Ascending aorta (tissue), 2 donors: ENCODE measurements around the gene IMMP2L. TPM values are rescaled to one million over a fixed set of nuclear protein-coding genes. Genes with fewer than 3 reads are reported as not detected.

Source experiments
- DNase-seq, 2 donors: peaks; one replicate each; pipeline ENCODE4 v3.0.0-alpha.2; 2019; ENCODE audit warnings: low spot score in 2 of 2
- H3K27ac ChIP-seq, 2 donors: fragments of 200-600 bp; sonication (generic); one replicate each; pipeline ENCODE4 v1.5.1; 2016 to 2017; ENCODE audit warnings: mild to moderate bottlenecking in 1 of 2
- H3K27me3 ChIP-seq: fragments of 200-600 bp; sonication (generic); one replicate; pipeline ENCODE4 v1.5.1; 2017
- H3K36me3 ChIP-seq, 2 donors: fragments of 200-600 bp; sonication (generic); one replicate each; pipeline ENCODE4 v1.5.1; 2016
- H3K4me1 ChIP-seq, 2 donors: fragments of 200-600 bp; sonication (generic); one replicate each; pipeline ENCODE4 v1.5.1; 2016 to 2017; ENCODE audit warnings: mild to moderate bottlenecking in 1 of 2
- H3K4me3 ChIP-seq, 2 donors: fragments of 200-600 bp; sonication (generic); one replicate each; pipeline ENCODE4 v1.5.1; 2016 to 2017; ENCODE audit warnings: mild to moderate bottlenecking in 1 of 2
- H3K9me3 ChIP-seq, 2 donors: fragments of 200-600 bp; sonication (generic); one replicate each; pipeline ENCODE4 v1.5.1; 2016
- intact Hi-C: fragments of 100-400 bp; cut with DNase I; formaldehyde crosslinking; loops from one replicate; pipeline ENCODE4 v1.15.1; 2023
- total RNA-seq: library from RNA; depleted of rRNA; stranded (reverse); fragments of >200 nt; gene quantifications from one replicate; pipeline ENCODE4 v1.1.0, GENCODE V29; 2016
- TF ChIP-seq, protein P1 (sequence below), 3 experiments: fragments of 200-600 bp in 2 of 3; fragments of 450-650 bp in 1 of 3; sonication (generic) in 2 of 3; IDR thresholded peaks; one replicate each; pipeline ENCODE4 v1.5.1; 2016 to 2019; ENCODE audit warnings: antibody characterized with exemption in 3 of 3, mild to moderate bottlenecking in 1 of 3, moderate library complexity in 1 of 3

IMMP2L gene
- total RNA-seq, 1 donor from 2014 or later: 143 TPM

DNA sequence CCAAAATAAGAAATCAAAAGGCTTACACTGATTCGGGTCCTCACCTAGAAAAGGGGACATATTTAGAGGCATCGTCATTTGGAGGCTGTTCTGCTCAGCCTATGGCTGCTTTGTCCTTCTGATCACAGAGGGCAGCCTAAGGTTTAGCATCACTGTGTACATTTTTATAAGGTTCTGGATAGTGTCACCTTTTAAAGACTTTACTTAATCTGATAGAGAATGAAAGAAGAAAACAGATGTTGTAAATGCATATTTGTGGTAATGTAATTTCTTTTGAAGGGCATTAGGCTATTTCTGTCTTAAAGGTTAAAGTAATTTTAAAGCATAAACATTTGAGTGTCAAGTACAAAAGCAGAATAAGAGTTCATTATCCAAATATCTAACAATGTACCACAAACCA lies 916.7 kb downstream of the IMMP2L start:
- H3K4me3 ChIP-seq: no peak overlapping the region
- intact Hi-C loops: no loop called here
- H3K36me3 ChIP-seq: no peaks in the 10 kb centered on the region
- H3K9me3 ChIP-seq: no peaks in the 10 kb centered on the region
- H3K27me3 ChIP-seq: no peaks in the 10 kb centered on the region
- H3K4me1 ChIP-seq: no peaks in the 10 kb centered on the region
- no peak for DNase-seq
- TF ChIP-seq, protein P1, sequence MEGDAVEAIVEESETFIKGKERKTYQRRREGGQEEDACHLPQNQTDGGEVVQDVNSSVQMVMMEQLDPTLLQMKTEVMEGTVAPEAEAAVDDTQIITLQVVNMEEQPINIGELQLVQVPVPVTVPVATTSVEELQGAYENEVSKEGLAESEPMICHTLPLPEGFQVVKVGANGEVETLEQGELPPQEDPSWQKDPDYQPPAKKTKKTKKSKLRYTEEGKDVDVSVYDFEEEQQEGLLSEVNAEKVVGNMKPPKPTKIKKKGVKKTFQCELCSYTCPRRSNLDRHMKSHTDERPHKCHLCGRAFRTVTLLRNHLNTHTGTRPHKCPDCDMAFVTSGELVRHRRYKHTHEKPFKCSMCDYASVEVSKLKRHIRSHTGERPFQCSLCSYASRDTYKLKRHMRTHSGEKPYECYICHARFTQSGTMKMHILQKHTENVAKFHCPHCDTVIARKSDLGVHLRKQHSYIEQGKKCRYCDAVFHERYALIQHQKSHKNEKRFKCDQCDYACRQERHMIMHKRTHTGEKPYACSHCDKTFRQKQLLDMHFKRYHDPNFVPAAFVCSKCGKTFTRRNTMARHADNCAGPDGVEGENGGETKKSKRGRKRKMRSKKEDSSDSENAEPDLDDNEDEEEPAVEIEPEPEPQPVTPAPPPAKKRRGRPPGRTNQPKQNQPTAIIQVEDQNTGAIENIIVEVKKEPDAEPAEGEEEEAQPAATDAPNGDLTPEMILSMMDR (IDR thresholded peaks at IDR 0.05): no peak
- no peak overlapping the region for H3K27ac ChIP-seq

DNA sequence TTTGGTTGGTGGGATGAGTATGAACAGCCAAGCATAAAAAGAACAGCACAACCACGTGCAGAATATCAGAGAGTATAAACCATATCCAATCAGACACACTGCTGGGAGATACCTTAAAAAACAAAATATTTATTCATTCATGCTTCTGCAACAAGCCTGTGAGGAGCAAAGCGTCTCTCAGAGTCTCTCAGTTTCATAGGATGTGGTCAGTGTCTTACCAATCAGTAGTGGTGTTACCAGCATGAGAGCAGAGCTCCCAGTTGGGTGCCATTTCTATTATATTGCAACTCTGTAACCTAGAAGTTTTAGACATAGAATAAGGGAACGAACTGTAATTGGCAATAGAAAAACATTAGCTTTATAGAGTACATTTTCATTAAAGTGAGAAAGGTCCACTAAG lies 917.2 kb downstream of the IMMP2L start:
- no peak for DNase-seq
- intact Hi-C loops: no loop called here
- no peak overlapping the region for H3K27ac ChIP-seq
- H3K4me3 ChIP-seq: no peak overlapping the region
- H3K36me3 ChIP-seq: no peaks in the 10 kb centered on the region
- no peaks in the 10 kb centered on the region for H3K27me3 ChIP-seq
- TF ChIP-seq, protein P1 (IDR thresholded peaks at IDR 0.05): no peak
- H3K4me1 ChIP-seq: no peaks in the 10 kb centered on the region
- H3K9me3 ChIP-seq: no peaks in the 10 kb centered on the region

DNA sequence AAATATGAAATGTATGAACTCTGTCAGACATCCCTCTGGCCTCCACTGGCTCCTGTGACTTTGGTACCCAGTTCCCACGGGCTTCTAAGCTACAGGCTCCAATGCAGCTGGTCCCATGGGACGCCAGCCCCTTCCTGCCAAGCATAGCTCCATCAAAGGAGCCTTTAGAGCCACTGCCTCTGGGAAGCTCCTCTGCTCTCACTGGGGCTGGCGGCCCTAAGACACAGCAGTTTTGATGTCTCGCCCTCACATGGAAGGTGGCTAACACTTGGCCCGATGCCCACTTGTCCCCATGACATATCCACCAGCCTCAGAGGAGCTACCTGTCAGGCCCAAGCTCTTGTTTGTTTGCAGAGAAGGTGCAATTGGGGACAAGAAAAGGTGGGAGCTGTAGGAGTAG lies 925.0 kb downstream of the IMMP2L start:
- no peaks in the 10 kb centered on the region for H3K27me3 ChIP-seq
- intact Hi-C loops: no loop called here
- H3K4me3 ChIP-seq: no peak overlapping the region
- no peak for DNase-seq
- peaks cover 0 to 5% of the 10 kb centered on the region in 2 donors for H3K9me3 ChIP-seq
- H3K27ac ChIP-seq: no peak overlapping the region
- H3K36me3 ChIP-seq: no peaks in the 10 kb centered on the region
- H3K4me1 ChIP-seq: no peaks in the 10 kb centered on the region
- TF ChIP-seq, protein P1 (IDR thresholded peaks at IDR 0.05): no peak

DNA sequence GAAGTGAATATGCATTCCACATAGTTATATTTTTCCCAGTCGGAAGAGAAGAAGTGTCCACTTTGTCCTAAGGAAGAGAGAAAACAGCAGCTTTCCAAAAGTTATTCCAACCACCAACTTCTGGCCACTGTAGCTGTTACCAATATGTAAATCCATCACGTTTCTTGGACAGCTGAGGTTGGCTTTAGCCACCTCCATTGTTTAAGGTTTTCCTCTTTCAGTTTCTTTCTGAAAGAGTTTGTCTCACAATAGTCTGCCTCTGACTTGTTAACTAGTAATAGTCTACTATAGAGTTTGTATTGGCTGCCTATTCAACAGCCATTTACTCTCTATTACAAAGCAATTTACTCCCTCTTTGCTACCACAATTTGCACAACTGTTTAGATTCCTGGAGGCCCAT lies 929.0 kb downstream of the IMMP2L start:
- no peaks in the 10 kb centered on the region for H3K4me1 ChIP-seq
- H3K36me3 ChIP-seq: no peaks in the 10 kb centered on the region
- intact Hi-C loops: no loop called here
- no peak overlapping the region for H3K27ac ChIP-seq
- no peak overlapping the region for H3K4me3 ChIP-seq
- no peak for DNase-seq
- TF ChIP-seq, protein P1 (IDR thresholded peaks at IDR 0.05): no peak
- peaks cover 0 to 5% of the 10 kb centered on the region in 2 donors for H3K9me3 ChIP-seq
- H3K27me3 ChIP-seq: no peaks in the 10 kb centered on the region

DNA sequence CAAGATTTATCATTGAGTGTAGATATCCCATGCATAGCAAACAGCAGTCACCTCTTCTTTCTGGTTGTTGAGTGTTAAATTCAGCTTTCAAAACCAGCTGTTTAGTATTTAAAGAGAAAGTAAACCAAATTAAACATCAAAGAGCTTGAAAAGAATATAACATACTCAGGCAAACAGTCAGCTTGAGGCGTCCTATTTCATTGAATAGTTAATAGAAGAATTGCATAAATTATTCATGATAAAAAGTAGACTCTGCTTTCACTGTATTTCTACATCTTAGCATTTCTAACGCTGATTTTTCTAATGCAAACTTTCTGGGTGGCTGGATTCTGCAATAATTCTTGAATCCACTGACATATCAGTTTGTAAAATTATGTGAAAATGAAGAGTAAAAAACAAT lies 935.9 kb downstream of the IMMP2L start:
- DNase-seq: no peak
- intact Hi-C loops: no loop called here
- H3K9me3 ChIP-seq: no peaks in the 10 kb centered on the region
- no peak overlapping the region for H3K4me3 ChIP-seq
- H3K27me3 ChIP-seq: no peaks in the 10 kb centered on the region
- TF ChIP-seq, protein P1 (IDR thresholded peaks at IDR 0.05): no peak
- no peak overlapping the region for H3K27ac ChIP-seq
- no peaks in the 10 kb centered on the region for H3K36me3 ChIP-seq
- no peaks in the 10 kb centered on the region for H3K4me1 ChIP-seq

DNA sequence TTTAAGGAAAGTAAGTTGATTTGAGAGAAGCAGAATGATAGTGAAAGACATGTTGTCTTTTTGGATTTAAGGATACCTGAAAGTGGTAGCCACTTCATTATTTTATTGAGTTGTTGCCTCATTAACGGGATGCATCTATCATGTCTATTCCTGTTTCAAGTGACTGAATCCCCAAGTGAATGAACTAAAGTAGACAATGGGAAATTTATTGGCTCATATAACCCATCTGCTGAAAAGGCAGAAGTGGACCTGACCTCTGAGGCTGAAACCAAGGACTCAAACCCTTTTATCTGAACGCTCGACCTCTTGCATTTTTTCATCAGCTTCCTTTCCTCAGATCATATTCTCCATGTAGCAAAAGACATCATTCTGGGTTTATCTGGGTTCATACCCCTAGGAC lies 937.0 kb downstream of the IMMP2L start:
- H3K27ac ChIP-seq: no peak overlapping the region
- intact Hi-C loops: no loop called here
- H3K4me1 ChIP-seq: no peaks in the 10 kb centered on the region

More for the DNA sequence above, 937.0 kb downstream of the IMMP2L start:
- Histone ChIP-seq H3K9me3 (no peaks in the 10 kb centered on the region), H3K27me3 (no peaks in the 10 kb centered on the region), H3K36me3 (no peaks in the 10 kb centered on the region), H3K4me3 (no peak overlapping the region)
- TF ChIP-seq, protein P1 (IDR thresholded peaks at IDR 0.05): no peak
- DNase-seq: no peak
